Right renal cortex interstitium (tissue), 3 donors: ENCODE measurements around the gene TIMM13. TPM values are rescaled to one million over a fixed set of nuclear protein-coding genes. Genes with fewer than 3 reads are reported as not detected.
"Not testable (repeated sequence)": the region's sequence is repeated elsewhere in the genome, so short reads cannot be mapped to it uniquely, and the experiment has no call there.

Source experiments
- DNase-seq, 3 donors: peaks; one replicate each; pipeline ENCODE4 v3.0.0-alpha.2; 2013; ENCODE audit warnings: low read depth in 3 of 3, low spot score in 2 of 3
- polyA plus RNA-seq, 3 donors: library from polyadenylated mRNA; unstranded; fragments of 120-200 nt; gene quantifications; one replicate each; pipeline ENCODE4 v1.2.1, GENCODE V29; 2013; ENCODE audit not compliant: insufficient read length in 3 of 3

The TIMM13 gene
- polyA plus RNA-seq, 3 donors = 55.2 to 73.1 (median 56.7) TPM

DNA sequence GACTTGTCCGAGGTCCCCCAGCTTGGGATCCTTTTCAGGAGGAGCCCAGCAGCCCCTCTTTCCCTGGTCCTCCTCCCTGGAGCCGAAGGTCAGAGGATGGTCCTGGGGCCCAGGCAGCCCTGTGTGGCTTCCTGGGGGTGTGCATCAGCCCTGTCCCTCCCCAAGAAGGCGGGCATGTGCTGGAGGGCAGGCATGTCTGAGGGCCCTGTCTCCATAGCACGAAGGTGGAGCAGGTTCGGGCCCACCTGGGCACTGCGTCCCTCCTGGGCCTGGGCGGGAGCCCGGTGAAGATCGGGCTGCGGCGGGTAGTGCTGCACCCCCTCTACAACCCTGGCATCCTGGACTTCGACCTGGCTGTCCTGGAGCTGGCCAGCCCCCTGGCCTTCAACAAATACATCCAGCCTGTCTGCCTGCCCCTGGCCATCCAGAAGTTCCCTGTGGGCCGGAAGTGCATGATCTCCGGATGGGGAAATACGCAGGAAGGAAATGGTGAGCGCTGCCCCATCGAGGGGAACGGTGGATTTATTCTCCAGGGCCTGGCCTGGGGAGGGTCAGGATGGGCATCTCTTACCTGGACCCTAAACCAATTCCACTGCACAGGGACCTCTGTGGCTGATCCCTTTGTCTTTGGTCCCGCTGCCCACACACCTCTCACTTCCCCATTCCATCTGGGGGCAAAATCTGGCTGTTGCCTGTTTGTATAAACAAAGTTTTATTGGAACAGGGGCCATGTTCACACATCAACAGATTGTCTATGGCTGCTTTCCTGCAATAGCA is 10.9 kb downstream of the TIMM13 start:
- no peak for DNase-seq

DNA sequence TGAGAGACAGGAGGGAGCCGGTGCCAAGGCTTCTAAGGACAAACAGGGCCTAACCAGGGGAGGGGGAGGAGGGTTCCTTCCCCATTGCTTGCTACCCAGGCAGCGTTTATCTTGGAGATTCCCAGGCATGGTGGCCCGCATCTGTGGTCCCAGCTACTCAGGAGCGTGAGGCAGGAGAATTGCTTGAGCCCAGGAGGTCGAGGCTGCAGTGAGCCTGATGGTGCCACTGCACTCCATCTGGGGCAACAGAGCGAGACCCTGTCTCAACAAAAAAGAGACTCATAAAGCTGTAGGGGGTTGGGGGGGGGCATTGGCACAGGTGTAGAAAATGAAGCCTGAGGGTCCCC is 11.4 kb downstream of the TIMM13 start:
- DNase-seq = no peak

DNA sequence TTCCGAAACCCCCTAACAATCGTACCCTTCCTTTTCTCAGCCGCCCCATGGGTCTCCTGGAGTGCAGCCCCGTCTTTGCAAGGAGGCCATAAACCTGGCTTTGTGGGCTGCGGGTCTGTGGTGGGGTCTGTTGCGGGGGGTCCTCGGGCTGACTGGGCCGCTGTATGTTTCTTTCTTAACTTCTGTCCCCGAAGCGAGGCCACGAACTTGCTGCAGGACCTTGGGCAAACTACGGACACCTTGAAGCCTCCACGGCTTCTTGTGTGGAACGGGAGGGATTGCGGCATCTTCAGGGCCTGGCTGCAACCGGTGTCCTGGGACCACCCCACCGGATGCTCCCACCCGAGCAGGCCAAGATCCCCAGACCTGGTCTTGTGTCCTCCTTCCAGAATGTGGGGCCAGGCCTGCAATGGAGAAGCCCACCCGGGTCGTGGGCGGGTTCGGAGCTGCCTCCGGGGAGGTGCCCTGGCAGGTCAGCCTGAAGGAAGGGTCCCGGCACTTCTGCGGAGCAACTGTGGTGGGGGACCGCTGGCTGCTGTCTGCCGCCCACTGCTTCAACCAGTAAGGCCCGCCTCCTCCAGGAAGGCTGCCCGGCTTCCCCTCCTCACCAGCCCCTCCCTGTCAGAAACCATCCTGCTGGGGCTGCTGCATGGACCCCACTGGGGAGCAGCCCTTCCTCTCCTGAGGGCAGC is 12.0 kb downstream of the TIMM13 start:
- DNase-seq = no peak

DNA sequence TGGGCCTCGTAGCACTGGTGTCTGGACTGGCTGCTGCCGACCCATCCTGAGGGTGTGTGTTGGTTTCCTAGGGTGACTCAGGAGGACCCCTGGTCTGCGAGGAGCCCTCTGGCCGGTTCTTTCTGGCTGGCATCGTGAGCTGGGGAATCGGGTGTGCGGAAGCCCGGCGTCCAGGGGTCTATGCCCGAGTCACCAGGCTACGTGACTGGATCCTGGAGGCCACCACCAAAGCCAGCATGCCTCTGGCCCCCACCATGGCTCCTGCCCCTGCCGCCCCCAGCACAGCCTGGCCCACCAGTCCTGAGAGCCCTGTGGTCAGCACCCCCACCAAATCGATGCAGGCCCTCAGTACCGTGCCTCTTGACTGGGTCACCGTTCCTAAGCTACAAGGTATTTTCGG is 13.8 kb downstream of the TIMM13 start:
- DNase-seq = no peak

DNA sequence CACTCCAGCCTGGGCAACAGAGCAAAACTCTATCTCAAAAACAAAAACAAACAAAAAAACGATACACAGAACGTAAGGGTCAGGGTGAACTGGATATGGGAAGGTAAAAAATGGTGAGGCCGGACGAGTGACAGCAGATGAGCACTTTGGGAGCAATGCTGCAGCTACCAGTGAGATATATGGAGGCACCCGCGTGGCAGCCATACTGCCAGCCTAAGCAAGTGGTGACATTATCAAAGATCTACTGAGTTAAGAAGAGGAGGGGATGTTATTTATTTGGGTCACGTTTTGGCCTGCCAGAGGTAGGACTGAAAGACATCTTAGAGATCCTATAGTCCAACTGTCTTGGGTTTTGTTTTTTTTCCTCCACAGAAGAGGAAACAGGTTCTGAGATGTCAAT is 14.2 kb downstream of the TIMM13 start:
- no peak for DNase-seq

DNA sequence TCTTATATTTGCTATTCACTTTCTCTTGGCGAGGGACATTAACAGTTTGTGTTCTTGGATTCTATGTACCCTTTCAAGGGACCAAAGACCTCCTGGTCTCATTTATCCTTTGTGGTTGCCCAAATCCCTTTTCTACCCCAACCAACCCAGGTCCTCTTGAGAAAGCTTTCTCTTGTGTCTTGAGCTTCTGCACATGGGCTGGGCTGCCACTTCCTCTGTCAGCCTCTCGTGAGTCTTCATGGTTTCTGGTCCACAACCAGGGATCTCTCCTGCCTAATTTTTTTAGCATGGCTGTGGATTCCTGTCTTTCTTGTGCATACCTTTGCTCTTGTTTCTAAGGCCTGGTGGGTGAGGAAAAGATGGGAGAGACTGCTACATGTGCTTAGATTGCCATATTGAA is 14.9 kb downstream of the TIMM13 start:
- no peak for DNase-seq

DNA sequence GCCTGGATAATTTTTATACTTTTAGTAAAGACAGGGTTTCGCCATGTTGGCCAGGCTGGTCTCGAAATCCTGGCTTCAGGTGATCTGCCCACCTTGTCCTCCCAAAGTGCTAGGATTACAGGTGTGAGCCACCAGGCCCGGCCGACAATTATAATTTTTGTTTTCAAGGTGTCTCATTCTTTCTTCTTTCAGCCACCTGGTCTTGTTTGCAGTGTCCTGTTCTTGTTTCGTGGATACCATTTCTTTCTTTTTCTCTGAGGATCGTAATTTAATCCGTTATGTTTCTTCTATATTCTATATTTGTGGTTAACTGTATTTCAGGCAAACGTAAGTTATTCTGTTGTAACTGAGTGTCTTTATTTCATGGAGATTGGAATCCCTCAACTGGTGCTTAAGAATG is 15.7 kb downstream of the TIMM13 start:
- no peak for DNase-seq

DNA sequence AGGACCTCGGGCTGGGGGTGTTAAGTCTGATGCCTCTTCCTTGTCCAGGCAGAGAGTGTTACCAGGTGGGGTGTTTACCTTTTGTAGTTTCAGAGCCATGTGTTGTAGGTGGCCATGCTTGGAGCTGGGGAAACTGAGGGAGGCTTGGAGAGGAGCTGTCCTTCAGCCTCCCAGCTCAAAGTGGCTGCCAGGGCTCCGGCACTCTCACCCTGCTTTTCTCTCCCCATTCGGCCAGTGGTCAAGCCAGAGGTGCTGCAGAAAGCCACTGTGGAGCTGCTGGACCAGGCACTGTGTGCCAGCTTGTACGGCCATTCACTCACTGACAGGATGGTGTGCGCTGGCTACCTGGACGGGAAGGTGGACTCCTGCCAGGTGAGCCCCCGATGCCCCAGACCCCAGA is 17.4 kb downstream of the TIMM13 start:
- no peak for DNase-seq

DNA sequence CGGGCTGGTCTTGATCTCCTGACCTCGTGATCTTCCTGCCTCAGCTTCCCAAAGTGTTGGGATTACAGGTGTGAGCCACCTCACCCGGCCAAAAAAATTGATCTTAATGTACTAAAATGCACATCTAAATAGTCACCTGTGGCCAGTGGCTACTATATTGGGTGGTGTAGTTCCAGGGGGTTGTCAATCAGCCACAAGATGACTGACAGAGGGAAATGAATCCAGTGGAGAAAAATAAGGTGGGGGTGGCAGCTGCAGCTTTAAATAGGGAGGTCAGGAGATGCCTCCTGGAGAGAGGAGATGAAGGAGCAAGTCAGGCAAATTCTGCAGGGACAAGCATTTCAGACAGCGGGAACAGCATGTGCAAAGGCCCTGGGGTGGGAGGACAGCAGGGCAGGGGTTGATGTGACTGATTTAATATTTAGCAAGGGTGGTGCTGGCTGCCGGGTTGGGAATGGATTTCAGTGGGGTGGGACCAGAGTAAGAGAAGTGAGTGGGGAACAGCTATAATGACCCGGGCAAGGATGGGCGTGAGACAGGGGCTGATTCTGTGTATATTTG is 18.0 kb downstream of the TIMM13 start:
- DNase-seq = no peak

DNA sequence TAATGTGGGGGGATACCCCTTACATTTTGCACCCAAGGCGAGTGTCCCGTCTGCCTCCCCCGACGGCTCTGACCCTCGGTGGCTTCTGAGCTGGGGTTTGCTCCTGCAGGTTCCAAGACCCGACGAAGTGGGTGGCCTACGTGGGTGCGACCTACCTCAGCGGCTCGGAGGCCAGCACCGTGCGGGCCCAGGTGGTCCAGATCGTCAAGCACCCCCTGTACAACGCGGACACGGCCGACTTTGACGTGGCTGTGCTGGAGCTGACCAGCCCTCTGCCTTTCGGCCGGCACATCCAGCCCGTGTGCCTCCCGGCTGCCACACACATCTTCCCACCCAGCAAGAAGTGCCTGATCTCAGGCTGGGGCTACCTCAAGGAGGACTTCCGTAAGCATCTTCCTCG is 19.1 kb downstream of the TIMM13 start:
- DNase-seq = no peak

DNA sequence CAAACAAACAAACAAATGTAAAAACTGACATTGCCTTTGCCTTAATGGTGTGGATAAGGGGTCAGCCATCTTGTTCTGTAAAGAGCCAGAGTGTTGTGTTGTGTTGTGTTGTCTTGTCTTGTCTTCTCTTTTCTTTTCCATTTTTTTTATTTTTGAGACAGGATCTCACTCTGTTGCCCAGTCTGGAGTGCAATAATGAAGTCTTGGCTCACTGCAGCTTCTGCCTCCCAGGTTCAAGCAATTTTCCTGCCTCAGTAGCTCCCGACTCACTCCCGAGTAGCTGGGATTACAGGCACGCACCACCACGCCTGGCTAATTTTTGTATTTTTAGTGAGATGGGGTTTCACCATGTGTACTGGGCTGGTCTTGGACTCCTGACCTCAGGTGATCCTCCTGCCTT is 27.8 kb downstream of the TIMM13 start:
- DNase-seq = no peak

DNA sequence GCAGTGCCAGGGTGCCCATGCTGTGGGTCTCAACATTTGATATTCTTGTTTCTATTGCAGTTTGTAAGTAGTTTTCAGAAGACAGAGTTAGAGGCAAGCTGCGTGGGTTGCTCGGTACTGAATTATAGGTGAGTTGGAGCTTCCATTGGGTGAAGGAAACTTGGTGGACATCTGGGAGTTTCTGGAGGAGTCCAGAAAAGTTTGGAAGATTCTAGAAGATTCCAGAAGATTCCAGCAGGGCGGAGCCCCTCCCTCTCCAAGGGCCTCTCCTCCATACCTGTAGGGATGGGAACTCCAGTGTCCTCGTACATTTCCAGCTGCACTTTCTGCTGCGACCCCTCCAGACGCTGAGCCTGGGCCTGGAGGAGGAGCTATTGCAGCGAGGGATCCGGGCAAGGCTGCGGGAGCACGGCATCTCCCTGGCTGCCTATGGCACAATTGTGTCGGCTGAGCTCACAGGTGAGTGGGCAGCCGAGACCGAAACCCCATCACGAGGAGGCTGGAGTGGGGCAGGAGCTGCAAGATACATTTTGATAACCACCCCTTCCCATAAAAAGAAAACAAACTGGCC is 28.6 kb downstream of the TIMM13 start:
- DNase-seq = no peak

DNA sequence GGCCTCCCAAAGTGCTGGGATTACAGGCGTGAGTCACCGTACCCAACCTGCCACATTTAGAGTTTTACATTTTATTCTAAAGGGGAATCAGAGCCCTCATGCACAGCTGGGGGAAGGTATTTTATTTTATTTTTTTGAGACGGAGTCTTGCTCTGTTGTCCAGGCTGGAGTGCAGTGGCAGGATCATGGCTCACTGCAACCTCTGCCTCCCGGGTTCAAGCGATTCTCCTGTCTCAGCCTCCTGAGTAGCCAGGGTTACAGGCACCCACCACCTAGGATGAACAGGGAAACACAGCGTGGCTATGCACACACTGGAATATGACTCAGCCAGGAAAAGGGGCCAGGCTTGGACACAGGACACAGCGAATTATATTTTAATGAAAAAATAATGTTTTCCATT is 30.2 kb downstream of the TIMM13 start:
- DNase-seq = not testable (repeated sequence)

DNA sequence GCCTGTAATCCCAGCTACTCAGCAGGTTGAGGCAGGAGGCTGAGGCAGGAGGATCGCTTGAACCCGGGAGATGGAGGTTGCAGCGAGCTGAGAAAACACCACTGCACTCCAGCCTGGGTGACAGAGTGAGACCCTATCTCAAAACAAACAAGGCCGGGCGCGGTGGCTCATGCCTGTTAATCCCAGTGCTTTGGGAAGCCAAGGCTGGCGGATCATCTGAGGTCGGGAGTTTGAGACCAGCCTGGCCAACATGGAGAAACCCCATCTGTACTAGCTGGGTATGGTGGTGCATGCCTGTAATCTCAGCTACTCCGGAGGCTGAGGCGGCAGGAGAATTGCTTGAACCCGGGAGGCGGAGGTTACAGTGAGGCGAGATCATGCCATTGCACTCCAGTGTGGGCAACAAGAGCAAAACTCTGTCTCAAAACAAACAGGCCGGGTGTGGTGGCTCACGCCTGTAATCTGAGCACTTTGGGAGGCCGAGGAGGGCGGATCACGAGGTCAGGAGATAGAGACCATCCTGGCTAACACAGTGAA is 32.0 kb downstream of the TIMM13 start:
- DNase-seq = not testable (repeated sequence)

DNA sequence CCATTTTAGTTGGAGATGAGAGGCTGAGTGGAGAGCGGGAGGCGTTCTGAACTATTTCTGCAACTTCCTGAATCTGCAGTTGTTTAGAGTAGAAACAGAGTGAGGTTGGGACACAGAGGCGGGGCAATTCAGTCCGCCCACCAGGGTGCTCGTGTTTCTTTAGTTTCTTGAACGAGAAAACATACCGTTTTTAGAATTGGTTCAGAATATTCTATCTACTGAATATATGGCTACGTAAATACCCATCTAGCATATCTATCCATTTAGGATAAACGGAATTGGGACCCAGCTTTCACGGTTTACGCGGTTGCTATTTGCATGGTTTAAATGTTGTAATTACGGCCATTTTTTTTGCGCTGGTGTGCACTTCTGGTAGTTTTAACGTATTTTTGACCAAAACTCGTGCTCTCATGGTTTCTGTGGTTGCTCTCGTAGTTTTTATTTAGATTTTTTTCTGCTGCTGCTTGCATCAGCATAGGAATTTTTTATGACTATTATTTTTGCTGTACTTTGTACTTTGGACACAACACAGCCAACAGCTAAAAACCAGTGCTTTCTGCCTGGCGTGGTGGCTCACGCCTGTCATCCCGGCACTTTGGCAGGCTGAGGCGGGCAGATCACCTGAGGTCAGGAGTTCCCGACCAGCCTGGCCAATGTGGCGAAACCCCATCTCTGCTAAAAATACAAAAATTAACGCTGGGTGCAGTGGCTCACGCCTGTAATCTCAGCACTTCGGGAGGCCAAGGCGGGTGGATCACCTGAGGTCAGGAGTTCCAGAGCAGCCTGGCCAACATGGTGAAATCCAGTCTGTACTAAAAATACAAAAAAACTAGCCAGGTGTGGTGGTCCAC is 32.7 kb downstream of the TIMM13 start:
- DNase-seq = no peak

DNA sequence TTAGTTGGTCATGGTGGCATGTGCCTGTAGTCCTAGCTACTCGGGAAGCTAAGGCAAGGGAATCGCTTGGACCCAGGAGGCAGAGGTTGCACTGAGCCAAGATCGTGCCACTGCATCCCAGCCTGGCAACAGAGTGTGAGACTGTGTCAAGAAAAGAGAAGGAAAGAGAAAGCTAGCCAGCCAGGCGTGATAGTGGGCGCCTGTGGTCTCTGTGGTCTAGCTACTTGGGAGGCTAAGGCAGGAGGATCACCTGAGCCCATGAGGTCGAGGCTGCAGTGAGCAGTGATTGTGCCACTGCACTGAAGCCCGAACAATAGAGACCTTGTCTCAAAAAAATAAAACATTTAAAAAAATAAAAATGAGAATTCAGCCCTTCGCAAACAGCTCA is 33.3 kb downstream of the TIMM13 start:
- DNase-seq = no peak

DNA sequence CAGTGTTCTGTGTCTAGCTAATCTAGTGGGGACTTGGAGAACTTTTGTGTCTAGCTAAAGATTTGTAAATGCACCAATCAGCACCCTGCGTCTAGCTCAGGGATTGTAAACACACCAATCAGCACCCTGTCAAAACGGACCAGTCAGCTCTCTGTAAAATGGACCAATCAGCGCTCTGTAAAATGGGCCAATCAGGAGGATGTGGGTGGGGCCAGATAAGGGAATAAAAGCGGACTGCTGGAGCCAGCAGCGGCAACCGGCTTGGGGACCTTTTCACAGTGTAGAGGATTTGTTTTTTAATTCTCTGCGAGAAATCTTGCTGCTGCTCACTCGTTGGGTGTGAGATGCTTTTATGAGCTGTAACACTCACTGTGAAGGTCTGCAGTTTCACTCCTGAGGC is 34.5 kb downstream of the TIMM13 start:
- DNase-seq = not testable (repeated sequence)

DNA sequence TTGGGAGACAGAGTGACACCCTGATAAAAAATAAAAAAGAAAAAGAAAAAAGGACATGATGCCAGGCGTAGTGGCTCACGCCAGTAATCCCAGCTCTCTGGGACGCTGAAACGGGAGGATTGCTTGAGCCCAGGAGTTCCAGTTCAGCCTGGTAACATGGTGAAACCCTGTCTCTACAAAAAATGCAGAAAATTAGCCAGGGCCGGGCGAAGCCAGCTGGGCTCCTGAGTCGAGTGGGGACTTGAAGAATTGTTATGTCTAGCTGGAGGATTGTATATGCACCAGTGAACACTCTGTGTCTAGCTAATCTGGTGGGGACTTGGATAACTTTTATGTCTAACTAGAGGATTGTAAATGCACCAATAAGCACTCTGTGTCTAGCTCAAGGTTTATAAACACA is 35.0 kb downstream of the TIMM13 start:
- DNase-seq = no peak

DNA sequence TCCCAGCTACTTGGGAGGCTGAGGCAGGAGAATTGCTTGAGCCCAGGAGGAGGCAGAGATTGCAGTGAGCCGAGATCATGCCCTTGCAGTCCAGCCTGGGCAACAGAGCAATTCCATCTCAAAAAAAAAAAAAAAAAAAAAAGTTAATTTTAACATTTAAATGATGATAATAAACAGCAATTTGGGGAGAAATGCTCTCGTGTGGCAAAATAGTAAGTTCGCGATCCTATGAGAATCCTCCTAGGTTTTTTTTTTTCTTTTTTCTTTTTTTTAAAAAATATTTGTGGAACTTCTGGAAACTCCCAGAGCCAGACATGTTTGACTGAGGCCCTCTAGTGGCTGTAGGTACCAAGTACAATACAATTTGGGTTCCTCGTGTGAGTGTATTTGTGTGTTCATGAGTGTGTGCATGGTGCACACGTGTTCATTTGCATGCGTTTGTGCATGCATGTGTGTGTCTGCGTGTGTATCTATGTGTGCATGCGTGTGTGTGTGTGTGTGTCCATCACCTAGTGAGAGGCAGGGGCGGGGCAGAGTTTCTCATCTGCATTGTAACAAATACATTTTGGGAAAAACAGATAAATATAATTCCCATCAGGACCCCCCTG is 36.2 kb downstream of the TIMM13 start:
- DNase-seq = no peak

DNA sequence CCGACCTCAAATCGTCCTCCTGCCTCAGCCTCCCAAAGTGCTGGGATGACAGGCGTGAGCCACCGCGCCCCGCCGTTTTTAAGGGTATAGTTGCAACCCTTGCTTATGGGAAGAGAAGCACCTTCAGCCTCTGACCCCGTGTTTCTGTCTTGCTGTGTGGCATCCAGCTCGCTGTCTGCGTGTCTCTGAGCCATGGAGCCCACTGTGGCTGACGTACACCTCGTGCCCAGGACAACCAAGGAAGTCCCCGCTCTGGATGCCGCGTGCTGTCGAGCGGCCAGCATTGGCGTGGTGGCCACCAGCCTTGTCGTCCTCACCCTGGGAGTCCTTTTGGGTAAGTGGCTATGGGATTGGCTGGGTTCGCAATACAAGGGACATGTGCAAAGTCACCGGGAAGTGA is 37.8 kb downstream of the TIMM13 start:
- no peak for DNase-seq
